ENCODE data around the gene ANKMY1. TPM values are rescaled to one million over a fixed set of nuclear protein-coding genes. Genes with fewer than 3 reads are reported as not detected.

Gene ANKMY1
- total RNA-seq, 1 donor from 2014 or later: 6.3 TPM

- no peak for DNase-seq
Observed at GRCh38 chr2:240502430-240503121, 55.2 kb downstream of the ANKMY1 start.

GRCh38 chr2:240502059-240502429 lies 55.7 kb downstream of the ANKMY1 start:
- no peak for DNase-seq

GRCh38 chr2:240501531-240501991 lies 56.2 kb downstream of the ANKMY1 start:
- DNase-seq: no peak

GRCh38 chr2:240500561-240501423 lies 57.0 kb downstream of the ANKMY1 start:
- DNase-seq: no peak

GRCh38 chr2:240499309-240500301 lies 58.2 kb downstream of the ANKMY1 start:
- no peak for DNase-seq

- no peak for DNase-seq
Observed at GRCh38 chr2:240498958-240499260, 58.9 kb downstream of the ANKMY1 start.

GRCh38 chr2:240498171-240498957 lies 59.4 kb downstream of the ANKMY1 start:
- no peak for DNase-seq

GRCh38 chr2:240497082-240497481 lies 60.7 kb downstream of the ANKMY1 start:
- peak; percentile 60 for DNase-seq

- peak; percentile 30 for DNase-seq
Observed at GRCh38 chr2:240494942-240495341, 62.8 kb downstream of the ANKMY1 start.

GRCh38 chr2:240494194-240494793 lies 63.5 kb downstream of the ANKMY1 start:
- no peak for DNase-seq

- DNase-seq: no peak
Observed at GRCh38 chr2:240491483-240491882, 66.3 kb downstream of the ANKMY1 start.

GRCh38 chr2:240482141-240482540 lies 75.6 kb downstream of the ANKMY1 start:
- DNase-seq: no peak

GRCh38 chr2:240481720-240482119 lies 76.1 kb downstream of the ANKMY1 start:
- no peak for DNase-seq

- no peak for DNase-seq
Observed at GRCh38 chr2:240480834-240481623, 76.8 kb downstream of the ANKMY1 start.

- DNase-seq: no peak
Observed at GRCh38 chr2:240479111-240479501, 78.7 kb downstream of the ANKMY1 start.

- no peak for DNase-seq
Observed at GRCh38 chr2:240478346-240479110, 79.3 kb downstream of the ANKMY1 start.

GRCh38 chr2:240477916-240478315 lies 79.9 kb downstream of the ANKMY1 start:
- no peak for DNase-seq

- no peak for DNase-seq
Observed at GRCh38 chr2:240473211-240473610, 84.6 kb downstream of the ANKMY1 start.

GRCh38 chr2:240472078-240472790 lies 85.6 kb downstream of the ANKMY1 start:
- no peak for DNase-seq
